ENCODE measurements around the gene SLC39A7. TPM values are rescaled to one million over a fixed set of nuclear protein-coding genes. Genes with fewer than 3 reads are reported as not detected.

Gene SLC39A7
- total RNA-seq, 1 experiment from 2014 or later: 118 TPM

GRCh38 chr6:33204415-33205190 is 3.9 kb downstream of the SLC39A7 start, which contains the start of gene HSD17B8:
HSD17B8 (plus strand) TSS chr6:33204655; CDS start chr6:33204669, 14 bp downstream.
- intact Hi-C loops (cut with micrococcal nuclease): loop anchor here (5.0 kb wide), 1 partner anchor 93 kb away; the partner anchor contains the start of gene RGL2
- BruUV-seq (replicated peaks): no TSS peak
- Mint-ChIP-seq H3K4me1 (ENCODE audit: insufficient read depth, unreplicated experiment) (peaks cover 57% of the 10 kb centered on the region), H3K9me3 (ENCODE audit: unreplicated experiment) (no peaks in the 10 kb centered on the region), H3K27me3 (ENCODE audit: insufficient read depth, unreplicated experiment) (no peaks in the 10 kb centered on the region), H3K36me3 (ENCODE audit: insufficient read depth, unreplicated experiment) (peaks cover 29% of the 10 kb centered on the region), H3K27ac (ENCODE audit: low read depth, unreplicated experiment) (peak within 1 kb of the TSS; percentile 85), H3K4me3 (ENCODE audit: unreplicated experiment) (peak within 1 kb of the TSS; percentile 98)
- CTCF ChIA-PET: interaction anchor here (0.6 to 2.0 kb wide), 4 partner anchors 14 to 117 kb away, joined by 3 to 8 read pairs (median 6); no protein-coding TSS in a partner anchor
- POLR2A ChIA-PET: interaction anchor here (0.6 to 2.4 kb wide), 10 partner anchors 8 to 1009 kb away, joined by 3 to 19 read pairs (median 4); partner anchors contain the start of genes RGL2, RPS18 and VPS52
- peak; percentile 92 for DNase-seq (ENCODE audit: unreplicated experiment)
- no peak for TF ChIP-seq CTCF (IDR thresholded peaks at IDR 0.05; ENCODE audit: unreplicated experiment)

- intact Hi-C loops (cut with micrococcal nuclease): no loop called here
- Mint-ChIP-seq H3K4me3 (ENCODE audit: unreplicated experiment) (peak overlapping the region; percentile 81), H3K4me1 (ENCODE audit: insufficient read depth, unreplicated experiment) (peaks cover 62% of the 10 kb centered on the region), H3K36me3 (ENCODE audit: insufficient read depth, unreplicated experiment) (peaks cover 32% of the 10 kb centered on the region), H3K27ac (ENCODE audit: low read depth, unreplicated experiment) (peak overlapping the region; percentile 85), H3K9me3 (ENCODE audit: unreplicated experiment) (no peaks in the 10 kb centered on the region), H3K27me3 (ENCODE audit: insufficient read depth, unreplicated experiment) (no peaks in the 10 kb centered on the region)
- ChIA-PET CTCF (interaction anchor here (0.6 to 2.0 kb wide), 5 partner anchors 13 to 118 kb away, joined by 3 to 8 read pairs (median 5); no protein-coding TSS in a partner anchor), POLR2A (interaction anchor here (0.6 to 2.4 kb wide), 10 partner anchors 44 to 1010 kb away, joined by 3 to 19 read pairs (median 4); partner anchors contain the start of genes RGL2, RPS18, VPS52 and WDR46)
- DNase-seq (ENCODE audit: unreplicated experiment): peak; percentile 69
- no TSS peak for BruUV-seq (replicated peaks)
- no peak for TF ChIP-seq CTCF (IDR thresholded peaks at IDR 0.05; ENCODE audit: unreplicated experiment)
Measured at GRCh38 chr6:33205191-33206026, 4.7 kb downstream of the SLC39A7 start.

- H3K4me3 Mint-ChIP-seq (ENCODE audit: unreplicated experiment): peak overlapping the region; percentile 81
- H3K36me3 Mint-ChIP-seq (ENCODE audit: insufficient read depth, unreplicated experiment): peaks cover 31% of the 10 kb centered on the region
- TF ChIP-seq CTCF (IDR thresholded peaks at IDR 0.05; ENCODE audit: unreplicated experiment): no peak
- no peaks in the 10 kb centered on the region for H3K9me3 Mint-ChIP-seq (ENCODE audit: unreplicated experiment)
- POLR2A ChIA-PET: interaction anchor here (0.7 to 2.4 kb wide), 4 partner anchors 43 to 139 kb away, joined by 3 to 19 read pairs (median 8); partner anchors contain the start of genes RPS18, VPS52 and WDR46
- H3K27me3 Mint-ChIP-seq (ENCODE audit: insufficient read depth, unreplicated experiment): no peaks in the 10 kb centered on the region
- intact Hi-C loops (cut with micrococcal nuclease): no loop called here
- no peak for DNase-seq (ENCODE audit: unreplicated experiment)
- CTCF ChIA-PET: interaction anchor here (0.8 to 2.0 kb wide), 2 partner anchors 17 to 41 kb away, joined by 3 to 7 read pairs; no protein-coding TSS in a partner anchor
- H3K27ac Mint-ChIP-seq (ENCODE audit: low read depth, unreplicated experiment): peak overlapping the region; percentile 85
- BruUV-seq (replicated peaks): no TSS peak
- H3K4me1 Mint-ChIP-seq (ENCODE audit: insufficient read depth, unreplicated experiment): peaks cover 62% of the 10 kb centered on the region
Measured at GRCh38 chr6:33206027-33206863, 5.6 kb downstream of the SLC39A7 start.

Measured in MCF 10A (cell line).